Gastroesophageal sphincter (tissue), 3 donors: ENCODE measurements around the gene SLIT3.

Experiments used
- POLR2A ChIP-seq, 2 donors: fragments of 450-650 bp; IDR thresholded peaks; one replicate each; pipeline ENCODE4 v1.6.1; 2017; ENCODE audit warnings: antibody characterized with exemption in 2 of 2, mild to moderate bottlenecking in 2 of 2, moderate library complexity in 1 of 2
- POLR2AphosphoS5 ChIP-seq: sonication (generic); formaldehyde crosslinking; IDR thresholded peaks from one replicate; pipeline ENCODE4 v1.6.1; 2017; ENCODE audit warnings: antibody characterized with exemption
- TF ChIP-seq, protein P1 (sequence below), 4 experiments: fragments of 200-600 bp in 2 of 4; fragments of 450-650 bp in 2 of 4; sonication (generic) in 1 of 4; IDR thresholded peaks; one replicate each; pipeline ENCODE4 v1.5.1; 2017 to 2019; ENCODE audit warnings: antibody characterized with exemption in 4 of 4, mild to moderate bottlenecking in 2 of 4, moderate library complexity in 2 of 4

DNA sequence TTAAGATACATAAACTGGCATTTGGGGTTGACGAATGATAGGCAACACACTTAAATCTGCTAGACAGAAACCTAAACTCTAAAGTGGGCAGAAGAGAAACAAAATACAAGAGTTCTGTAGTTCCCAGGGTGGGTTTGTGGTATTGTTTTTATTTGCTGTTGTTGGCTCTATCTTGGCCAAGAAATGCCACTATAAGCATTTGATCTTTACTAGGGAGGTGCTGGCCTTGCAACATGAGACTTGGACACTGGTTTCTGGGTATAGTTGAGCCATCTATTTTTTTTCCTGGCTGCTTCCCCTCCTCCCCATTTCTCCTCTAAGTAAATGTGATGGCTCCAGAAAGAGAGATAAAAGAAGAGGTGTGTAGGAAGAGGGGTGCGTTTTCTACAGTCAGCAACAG, 251.2 kb downstream of the SLIT3 start:
- no peak for TF ChIP-seq POLR2AphosphoS5
- TF ChIP-seq, protein P1, sequence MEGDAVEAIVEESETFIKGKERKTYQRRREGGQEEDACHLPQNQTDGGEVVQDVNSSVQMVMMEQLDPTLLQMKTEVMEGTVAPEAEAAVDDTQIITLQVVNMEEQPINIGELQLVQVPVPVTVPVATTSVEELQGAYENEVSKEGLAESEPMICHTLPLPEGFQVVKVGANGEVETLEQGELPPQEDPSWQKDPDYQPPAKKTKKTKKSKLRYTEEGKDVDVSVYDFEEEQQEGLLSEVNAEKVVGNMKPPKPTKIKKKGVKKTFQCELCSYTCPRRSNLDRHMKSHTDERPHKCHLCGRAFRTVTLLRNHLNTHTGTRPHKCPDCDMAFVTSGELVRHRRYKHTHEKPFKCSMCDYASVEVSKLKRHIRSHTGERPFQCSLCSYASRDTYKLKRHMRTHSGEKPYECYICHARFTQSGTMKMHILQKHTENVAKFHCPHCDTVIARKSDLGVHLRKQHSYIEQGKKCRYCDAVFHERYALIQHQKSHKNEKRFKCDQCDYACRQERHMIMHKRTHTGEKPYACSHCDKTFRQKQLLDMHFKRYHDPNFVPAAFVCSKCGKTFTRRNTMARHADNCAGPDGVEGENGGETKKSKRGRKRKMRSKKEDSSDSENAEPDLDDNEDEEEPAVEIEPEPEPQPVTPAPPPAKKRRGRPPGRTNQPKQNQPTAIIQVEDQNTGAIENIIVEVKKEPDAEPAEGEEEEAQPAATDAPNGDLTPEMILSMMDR (IDR thresholded peaks at IDR 0.05): no peak
- TF ChIP-seq POLR2A (IDR thresholded peaks at IDR 0.05): no peak
